Endothelial cell of hepatic sinusoid (primary cell): ENCODE data around the gene MCCC2.
"Not testable (repeated sequence)": the region's sequence is repeated elsewhere in the genome, so short reads cannot be mapped to it uniquely, and the experiment has no call there.

Experiments used
- in situ Hi-C: cut with HindIII; loops from 2 replicates; pipeline ENCODE4 v1.10.0; 2017; ENCODE audit warnings: low sequenced_read_pairs

MCCC2 gene

DNA sequence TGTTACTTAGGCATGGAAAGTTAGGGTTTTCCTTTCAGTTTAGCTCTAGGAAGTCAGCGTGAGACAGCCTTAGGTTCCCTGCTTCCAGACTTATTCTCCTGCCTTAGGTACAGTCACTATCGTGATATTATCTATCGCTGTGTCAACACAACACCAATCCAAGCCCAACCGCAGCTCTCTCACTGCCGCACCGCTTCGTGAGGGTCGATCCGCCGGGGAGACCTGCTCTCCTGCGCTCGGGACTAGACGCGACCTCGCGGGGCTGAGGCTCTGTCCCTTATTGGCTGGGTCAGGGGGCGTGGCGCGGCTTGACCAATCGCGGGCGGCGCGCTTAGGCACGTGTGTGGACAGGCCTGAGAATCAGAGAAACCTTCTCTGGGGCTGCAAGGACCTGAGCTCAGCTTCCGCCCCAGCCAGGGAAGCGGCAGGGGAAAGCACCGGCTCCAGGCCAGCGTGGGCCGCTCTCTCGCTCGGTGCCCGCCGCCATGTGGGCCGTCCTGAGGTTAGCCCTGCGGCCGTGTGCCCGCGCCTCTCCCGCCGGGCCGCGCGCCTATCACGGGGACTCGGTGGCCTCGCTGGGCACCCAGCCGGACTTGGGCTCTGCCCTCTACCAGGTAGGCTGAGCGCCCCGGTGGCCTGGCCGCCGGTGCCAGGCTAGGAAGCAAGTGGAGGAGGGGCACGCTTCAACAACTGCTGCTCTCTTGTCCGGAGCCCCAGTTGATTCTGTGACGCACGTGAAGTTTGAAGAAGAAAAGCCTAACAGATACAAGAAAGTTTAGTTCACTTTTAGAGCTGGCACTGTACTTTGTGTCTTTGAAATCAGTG, at the start of gene MCCC2:
TSS of gene MCCC2 (plus strand) at position 400 of the 825 bp plus-strand sequence. CDS start at position 486, 86 bp downstream.
- in situ Hi-C loops: no loop called here

DNA sequence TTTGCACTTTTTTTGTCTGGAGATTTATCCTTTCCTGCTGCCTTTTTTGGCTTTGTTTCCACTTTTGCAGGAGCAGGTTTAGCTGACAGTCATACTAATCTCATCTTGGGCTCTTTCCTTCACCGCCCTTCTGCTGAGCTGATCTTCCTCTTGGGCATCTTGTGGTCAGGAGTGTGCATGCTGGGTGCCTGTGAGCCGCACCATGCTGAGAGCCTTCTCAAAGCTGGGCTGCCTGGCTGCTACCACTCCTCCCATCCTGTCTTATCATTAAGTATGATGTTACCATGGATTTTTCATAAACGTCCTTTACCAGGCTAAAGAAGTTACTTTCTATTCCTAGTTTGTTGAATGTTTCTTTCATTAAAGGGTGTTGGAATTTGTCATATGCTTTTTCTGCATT, 49.5 kb upstream of the MCCC2 start:
- in situ Hi-C loops: no loop called here

DNA sequence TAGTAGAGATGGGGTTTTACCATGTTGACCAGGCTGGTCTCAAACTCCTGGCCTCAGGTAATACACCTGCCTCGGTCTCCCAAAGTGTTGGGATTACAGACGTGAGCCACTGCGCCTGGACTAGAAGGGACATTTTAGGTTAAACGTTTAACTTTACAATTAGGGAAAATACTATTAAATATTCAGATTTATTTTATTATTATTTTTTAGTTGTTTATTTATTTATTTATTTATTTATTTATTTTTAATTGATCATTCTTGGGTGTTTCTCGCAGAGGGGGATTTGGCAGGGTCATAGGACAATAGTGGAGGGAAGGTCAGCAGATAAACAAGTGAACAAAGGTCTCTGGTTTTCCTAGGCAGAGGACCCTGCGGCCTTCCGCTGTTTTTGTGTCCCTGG, 36.3 kb upstream of the MCCC2 start:
- in situ Hi-C loops: not testable (repeated sequence)

DNA sequence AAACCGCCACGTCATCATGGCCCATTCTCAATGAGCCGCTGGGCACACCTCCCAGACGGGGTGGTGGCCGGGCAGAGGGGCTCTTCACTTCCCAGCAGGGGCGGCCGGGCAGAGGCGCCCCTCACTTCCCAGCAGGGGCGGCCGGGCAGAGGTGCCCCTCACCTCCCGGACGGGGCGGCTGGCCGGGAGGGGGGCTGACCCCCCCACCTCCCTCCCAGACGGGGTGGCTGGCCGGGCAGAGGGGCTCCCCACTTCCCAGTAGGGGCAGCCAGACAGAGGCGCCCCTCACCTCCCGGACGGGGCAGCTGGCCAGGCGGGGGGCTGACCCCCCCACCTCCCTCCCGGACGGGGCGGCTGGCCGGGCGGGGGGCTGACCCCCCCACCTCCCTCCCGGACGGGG, 35.6 kb upstream of the MCCC2 start:
- in situ Hi-C loops: not testable (repeated sequence)

DNA sequence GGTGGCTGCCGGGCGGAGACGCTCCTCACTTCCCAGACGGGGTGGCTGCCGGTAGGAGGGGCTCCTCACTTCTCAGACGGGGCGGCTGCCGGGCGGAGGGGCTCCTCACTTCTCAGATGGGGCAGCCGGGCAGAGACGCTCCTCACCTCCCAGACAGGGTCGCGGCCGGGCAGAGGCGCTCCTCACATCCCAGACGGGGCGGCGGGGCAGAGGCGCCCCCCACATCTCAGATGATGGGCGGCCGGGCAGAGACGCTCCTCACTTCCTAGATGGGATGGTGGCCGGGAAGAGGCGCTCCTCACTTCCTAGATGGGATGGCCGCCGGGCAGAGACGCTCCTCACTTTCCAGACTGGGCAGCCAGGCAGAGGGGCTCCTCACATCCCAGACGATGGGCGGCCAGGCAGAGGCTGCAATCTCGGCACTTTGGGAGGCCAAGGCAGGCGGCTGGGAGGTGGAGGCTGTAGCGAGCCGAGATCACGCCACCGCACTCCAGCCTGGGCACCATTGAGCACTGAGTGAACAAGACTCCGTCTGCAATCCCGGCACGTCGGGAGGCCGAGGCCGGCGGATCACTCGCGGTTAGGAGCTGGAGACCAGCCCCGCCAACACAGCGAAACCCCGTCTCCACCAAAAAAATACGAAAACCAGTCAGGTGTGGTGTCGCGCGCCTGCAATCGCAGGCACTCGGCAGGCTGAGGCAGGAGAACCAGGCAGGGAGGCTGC, 35.0 kb upstream of the MCCC2 start:
- in situ Hi-C loops: not testable (repeated sequence)

DNA sequence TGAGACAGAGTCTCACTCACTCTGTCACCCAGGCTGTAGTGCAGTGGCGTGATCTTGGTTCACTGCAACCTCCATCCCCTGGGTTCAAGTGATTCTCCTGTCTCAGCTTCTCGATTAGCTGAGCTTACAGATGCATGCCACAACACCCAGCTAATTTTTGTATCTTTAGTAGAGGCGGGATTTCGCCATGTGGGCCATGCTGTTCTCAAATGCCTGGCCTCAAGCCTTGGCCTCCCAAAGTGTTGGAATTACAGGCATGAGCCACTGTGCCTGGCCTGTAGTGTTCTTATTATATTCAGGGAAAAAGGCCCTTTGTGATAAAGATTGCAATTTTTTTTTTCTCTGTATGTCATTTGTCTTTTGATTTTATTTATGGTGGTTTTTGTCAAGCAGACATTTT, 24.0 kb upstream of the MCCC2 start:
- in situ Hi-C loops: no loop called here

DNA sequence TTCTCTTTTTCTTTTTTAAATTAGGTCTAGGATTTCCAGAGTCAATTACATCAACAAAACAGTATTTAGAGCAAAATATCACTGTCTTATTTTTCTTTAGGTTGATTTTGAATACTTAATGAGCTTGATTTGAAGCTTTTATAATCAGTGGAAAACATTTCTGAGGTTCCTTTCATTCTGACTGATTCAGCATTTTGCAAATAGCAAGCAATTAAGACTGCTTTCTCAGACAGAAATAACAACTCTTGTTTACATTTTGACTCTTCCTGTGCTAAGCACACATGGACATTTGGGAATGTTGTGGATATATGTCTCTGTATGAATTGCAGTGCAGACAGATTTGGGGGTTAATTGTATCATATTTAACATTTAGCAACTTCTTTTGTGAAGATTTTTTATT, 22.2 kb upstream of the MCCC2 start:
- in situ Hi-C loops: no loop called here

DNA sequence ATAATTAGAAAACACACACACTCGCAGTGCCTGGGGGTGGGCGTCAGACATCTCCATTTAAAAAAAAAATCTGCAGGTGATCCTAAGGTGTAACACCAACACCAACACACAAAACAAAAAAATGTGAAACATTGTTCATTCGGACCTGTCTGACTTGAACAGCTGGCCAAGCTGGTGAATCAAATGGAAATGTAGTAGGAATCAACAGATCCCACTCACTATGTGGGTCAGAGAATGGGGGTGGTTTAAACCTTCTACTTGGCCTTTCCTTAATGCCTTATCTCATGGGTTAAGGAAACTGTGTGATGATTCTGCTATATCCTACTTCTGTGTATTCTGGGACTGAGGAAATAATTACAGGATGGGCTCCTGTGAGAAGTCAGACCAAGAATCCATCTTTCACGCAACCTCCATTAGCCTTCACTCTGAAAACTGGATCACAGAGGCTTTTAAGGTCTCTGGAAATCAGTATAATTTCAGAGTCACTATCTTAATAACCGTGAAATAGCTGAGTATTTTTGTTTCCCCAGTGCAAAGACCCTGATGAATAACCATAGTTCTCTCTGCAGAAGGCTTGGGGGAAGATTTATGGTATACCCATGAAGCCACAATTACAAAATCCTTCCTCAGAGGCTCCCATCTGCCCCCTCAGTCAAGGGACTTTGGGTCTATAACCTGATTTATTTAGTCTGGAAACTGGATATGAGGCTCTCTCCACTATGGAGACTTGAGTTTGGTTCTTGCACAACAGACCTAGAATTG, 17.2 kb upstream of the MCCC2 start:
- in situ Hi-C loops: no loop called here

DNA sequence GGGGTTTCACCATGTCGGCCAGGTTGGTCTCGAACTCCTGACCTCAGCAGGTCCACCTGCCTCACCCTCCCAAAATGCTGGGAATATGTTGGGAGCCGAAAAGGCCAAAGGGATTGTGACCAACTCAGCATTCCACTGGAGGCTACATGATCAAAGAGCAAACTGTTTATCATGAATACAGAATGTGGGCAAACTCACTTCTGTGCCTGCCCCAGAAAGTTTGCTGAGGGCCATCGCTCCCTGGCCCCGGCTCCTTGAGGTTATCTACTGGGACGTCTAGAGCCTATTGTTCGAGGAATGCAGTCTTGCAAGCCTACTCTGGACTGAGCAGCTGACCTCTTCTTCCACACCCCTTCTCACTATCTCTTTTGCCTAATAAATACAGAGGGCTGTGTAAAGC, 15.3 kb upstream of the MCCC2 start:
- in situ Hi-C loops: not testable (repeated sequence)

DNA sequence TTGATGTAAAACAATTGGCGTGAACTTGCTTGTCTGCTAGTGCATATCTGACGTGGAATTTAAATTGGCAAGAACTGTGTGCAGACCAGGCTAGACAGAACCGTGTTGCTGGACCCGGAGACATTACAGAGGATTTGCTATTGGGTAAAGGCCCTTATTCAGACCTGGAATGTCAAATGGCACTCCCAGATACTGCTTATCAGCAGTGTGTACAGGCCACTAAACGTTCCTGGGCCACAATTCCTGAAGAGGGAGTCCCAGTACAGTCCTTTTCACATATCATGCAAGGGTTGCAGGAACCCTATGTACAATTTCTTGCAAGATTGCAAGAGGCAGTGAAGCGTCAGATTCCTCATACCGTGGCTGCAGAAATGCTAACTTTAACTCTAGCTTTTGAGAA, 13.5 kb upstream of the MCCC2 start:
- in situ Hi-C loops: no loop called here

DNA sequence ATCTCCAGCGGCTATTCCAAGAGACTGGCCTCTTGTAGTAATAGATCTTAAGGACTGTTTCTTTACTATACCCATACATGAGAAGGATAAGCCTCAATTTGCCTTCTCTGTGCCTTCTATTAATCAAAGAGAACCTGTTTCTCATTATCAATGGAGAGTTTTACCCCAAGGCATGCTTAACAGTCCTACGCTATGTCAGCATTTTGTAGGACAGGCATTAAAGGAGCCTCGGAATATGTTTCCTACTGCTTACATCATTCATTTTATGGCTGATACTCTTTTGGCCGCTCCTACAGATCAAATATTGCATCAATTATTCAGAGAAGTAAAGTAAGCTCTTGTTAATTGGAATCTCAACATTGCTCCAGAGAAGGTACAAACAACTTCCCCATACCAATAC, 11.6 kb upstream of the MCCC2 start:
- in situ Hi-C loops: not testable (repeated sequence)

DNA sequence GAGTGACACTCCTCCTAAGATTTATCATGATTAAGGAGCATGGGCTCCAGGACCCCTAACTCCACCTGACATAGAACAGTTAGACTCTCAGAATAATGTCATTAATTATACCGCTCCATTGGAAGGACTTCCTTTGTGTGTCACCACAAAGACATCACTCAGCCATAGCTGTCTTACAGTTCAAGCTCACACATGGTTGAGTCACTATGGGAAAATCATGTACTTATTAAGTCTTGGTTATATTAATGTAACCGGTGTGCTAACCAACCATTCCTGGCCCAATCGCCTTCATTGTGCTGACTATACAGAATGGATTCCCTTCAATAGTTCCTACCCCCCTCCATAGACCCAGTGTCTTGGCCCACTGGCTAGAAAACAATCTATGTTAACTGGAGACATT, 10.9 kb upstream of the MCCC2 start:
- in situ Hi-C loops: no loop called here

DNA sequence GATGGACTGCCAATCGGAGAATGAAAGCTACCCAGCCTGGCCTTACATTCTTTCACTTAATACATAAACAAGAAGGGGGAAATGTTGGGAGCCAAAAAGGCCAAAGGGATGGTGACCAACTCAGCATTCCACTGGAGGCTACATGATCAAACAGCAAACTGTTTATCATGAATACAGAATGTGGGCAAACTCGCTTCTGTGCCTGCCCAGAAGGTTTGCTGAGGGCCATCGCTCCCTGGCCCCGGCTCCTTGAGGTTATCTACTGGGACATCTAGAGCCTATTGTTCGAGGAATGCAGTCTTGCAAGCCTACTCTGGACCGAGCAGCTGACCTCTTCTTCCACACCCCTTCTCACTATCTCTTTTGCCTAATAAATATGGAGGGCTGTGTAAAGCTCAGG, 9.3 kb upstream of the MCCC2 start:
- in situ Hi-C loops: not testable (repeated sequence)

DNA sequence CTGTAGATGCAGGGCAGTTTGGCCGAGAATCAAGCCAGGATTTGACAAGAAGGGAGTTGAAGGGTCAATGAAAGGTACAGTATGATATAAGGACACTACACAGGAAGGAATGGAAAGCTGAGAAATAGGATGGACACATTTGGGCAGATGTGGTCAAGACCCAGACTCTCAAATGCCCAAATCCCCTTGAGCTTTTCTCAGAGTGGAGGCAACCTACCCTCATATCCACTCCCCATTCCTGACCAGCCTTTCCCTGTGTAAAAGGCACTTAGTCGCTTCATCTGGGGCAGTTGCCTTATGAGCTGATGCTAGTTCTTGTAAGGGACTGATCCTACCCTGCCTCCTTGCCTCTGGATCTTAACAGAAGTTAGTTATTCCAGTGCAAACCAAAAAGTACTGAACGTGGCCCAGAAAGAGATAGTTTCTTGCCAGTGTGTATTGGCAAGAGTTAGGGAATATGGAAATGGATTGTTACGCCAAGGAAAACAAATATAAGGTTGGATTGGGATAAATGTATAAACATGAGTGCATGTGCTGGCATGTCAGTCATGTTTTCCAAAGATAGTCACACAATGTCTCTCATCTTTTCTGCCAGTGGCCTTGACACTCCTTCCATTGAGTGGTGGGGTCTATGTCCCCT, 4.1 kb upstream of the MCCC2 start:
- in situ Hi-C loops: no loop called here

DNA sequence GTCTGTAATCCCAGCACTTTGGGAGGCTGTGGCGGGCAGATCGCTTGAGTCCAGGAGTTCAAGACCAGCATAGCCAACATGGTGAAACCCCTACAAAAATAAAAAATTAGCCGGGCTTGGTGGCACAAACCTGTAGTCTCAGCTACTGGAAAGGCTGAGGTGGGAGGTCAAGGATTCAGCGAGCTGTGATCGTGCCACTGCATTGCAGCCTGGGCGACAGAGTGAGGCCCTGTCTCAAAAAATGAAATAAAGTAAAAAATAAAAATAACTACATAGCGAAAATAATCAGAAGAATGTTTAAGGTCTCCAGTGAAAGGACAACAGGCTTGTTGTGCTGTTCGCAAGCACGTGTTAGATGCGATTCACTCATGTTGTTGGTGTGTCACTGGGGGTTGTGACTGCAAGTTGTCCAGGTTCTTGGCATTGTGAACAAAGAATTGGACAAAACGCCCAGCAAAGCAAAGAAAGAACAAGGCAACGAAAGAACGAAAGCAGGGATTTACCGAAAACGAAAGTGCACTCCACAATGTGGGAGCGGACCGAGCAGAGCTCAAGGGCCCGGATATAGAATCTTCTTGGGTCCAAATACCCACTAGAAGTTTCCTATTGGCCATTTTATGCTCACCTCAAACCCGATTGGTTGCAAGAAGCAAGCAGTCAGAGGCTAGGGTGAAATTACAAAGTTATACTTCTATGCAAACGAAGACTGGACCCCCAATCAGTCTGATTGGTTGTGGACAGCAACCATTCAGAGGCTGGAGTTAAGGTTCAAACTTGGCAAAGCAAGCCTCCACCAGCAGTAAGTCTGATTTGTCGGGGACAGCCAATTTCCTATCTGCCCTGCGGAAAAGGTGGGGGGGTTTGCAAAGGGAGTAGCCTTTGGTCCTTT, 844 bp upstream of the MCCC2 start:
- in situ Hi-C loops: no loop called here

DNA sequence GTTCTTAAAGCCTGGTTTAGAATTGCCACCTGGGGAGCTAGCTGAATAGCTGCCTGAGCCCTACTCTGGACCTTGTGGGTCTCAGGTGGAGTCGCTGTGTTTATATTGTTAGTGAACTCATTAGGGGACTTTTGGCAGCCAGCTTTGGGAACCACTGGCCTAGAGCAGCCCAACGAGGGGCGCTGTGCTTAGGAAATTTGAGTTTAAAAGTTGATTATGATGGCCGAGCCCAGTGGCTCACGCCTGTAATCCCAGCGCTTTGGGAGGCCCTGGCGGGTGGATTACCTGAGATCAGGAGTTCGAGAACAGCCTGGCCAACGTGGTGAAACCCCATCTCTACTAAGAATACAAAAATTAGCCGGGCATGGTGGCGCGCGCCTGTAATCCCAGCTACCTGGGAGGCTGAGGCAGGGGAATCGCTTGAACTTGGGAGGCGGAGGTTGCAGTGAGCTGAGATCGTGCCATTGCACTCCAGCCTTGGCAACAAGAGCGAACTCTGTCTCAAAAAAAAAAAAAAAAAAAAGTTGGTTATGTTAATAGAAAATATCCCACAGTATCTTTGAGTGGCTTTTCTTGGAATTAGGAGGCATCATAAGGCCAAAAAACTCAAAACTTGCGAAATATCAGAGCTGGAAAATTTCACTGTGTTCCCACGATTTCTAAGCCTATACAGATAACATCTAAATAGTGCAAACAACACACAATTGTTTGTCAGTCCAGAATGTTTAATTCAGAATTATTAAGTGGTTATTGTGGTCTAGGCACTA, 809 bp downstream of the MCCC2 start:
- in situ Hi-C loops: no loop called here

DNA sequence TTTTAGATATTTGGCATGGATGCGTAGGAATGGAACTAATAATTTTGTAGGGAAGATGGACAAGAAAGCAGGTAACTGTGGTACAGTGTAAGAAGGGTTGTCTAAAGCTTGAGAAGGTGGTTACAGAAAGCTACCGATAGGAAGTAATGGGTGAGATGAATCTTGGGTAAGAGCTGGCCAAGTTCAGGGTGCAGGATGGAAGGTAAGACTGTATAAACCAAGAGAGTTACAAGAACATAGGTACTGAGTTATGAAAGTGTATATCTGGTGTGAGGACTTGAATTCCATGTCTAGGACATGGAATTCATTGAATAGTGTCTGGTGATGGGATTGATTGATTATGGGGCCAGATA, 1.4 kb downstream of the MCCC2 start:
- in situ Hi-C loops: no loop called here

DNA sequence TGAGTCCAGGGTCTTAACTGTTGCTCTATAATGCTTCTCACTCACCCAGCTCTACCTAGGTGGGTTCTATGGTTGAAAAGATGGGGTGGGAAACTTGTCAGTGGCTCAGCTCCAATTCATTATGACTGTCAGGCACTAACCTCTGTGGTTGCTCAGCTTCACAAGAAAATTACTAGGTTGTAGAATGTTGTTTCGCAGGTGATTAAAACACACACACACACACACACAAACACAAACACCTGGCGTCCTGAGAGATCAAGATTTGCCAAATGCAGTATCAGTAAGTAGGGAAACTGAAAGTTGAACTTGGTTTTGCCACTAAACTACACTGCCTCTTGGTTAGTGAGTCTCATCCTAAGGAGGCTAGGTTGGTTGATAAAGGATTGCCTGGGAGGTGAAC, 2.8 kb downstream of the MCCC2 start:
- in situ Hi-C loops: no loop called here

DNA sequence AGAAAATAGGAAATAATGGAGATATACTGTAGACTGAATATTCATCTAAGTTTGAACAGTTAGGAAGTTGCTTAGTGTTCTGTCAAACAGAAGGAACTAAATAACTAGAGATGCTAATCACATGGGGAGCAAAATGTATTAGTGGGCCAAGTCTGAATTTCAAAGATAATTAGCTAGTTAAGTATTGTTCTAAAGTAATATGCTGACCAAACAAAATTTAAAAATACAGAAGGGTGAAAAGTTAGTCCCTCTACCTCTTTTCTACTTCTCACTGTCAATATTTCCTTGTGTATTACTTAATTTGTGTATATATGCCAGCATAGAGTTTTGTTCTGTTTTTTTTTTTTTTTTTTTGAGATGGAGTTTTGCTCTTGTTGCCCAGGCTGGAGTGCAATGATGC, 4.0 kb downstream of the MCCC2 start:
- in situ Hi-C loops: no loop called here

DNA sequence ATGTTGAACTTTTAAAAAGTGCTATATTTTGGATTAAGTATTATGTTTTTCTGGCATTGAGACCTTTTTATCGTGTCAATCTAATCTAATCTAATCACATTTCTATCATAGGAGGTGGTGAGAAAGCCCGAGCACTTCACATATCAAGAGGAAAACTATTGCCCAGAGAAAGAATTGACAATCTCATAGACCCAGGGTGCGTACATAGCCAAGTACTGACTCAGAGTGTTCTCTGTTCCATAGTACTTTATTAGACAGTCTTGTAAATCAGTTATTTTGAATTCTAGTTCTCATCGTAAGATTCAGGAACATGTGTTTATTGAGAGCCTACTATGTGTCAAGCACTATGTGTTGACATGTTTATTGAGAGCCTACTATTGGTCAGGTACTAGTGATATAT, 9.0 kb downstream of the MCCC2 start:
- in situ Hi-C loops: no loop called here
